IPS DF 4.7 (cell line): ENCODE data around the gene DGKG.

ENCODE experiments used
- DNase-seq: peaks from one replicate; pipeline ENCODE4 v3.0.0-alpha.2; 2013; ENCODE audit warnings: low spot score; ENCODE audit errors: extremely low read depth

Gene DGKG

DNA sequence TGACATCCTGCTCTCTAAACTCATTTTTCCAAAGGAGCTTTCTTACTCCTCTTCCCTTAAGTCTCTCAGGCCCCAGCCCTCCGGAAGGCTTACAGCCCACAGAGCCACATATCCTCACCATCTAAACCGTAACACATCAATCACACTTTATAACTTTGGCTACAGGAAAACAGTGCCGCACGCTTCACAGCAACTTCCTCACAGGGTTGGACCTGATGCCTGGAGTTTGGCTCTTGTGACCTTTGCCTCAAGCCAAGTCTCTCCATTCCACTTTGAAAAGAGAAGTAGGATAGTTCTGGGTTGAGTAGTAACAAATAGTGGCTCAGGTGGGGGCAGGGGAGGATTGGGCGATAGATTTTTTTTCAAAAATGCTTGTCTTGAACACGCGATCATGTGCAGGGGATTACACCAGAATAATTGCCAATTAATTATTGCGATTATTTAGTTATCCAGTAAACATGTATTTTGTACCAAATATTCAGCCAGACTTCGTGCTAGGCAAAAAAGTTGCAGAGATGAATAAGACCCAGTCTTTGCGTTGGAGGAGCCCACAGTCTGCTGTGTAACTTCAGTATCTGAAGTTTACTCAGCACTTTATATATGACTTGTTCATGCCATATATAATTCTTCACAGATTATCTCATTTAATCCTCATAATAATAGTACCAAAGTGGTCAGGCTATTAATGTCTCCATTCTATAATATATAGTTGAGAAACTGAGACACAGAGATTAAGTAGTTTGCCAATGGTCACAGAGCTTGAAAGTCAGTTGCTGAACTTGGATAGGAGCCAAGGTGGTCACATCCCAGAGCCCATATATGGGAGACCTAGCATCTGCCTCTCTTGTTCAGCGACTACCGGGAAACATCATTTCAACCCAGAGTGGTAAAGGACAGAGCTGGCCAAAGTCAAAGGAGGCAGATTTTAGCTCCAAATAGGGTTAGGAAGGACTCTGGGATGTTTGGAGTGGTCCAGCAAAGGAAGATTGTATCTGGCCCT is 250.8 kb downstream of the DGKG start:
- no peak for DNase-seq

DNA sequence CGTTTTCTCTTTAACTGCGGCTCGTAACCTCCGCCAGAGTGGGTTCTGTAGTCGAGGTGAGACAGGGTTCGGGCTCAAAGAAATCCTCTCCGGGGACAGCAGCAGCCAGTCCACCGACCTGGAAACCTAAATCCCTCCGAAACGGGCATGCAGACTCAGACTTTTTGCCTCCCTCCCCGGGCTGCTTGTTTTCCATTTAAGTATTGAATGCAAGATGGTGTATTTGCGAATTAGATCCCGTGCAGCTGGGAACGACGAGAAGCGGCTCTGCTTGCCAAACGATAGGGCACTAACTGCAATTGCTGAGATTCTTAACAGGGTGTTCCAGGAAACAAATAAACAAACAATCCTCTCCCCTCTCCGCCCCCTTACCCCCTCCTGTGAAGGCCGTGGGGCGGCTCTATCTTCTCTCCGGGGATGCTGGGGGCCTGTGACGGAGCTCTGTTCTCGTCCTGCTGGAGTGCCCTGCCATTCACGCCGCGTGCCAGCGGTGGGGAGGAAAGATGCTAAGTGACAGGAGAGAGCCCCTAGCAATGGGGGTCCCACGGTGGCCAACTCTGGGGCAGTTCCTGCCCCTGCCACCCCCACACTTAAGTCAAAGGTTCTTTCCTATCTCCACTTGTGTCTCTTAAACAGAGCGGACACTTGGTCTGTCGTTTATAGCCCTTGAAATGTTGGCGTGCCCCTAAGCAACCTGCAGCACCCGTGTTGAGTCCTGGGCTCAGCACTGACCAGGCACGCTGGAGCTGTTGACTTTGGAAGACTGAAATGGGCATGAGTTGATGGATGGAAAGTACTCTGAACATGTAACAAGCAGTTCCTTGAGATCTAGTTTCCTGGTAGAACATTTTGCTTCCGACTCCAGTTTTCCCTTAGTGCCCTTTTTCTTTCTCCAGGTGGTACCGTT is 251.9 kb downstream of the DGKG start:
- DNase-seq: no peak

DNA sequence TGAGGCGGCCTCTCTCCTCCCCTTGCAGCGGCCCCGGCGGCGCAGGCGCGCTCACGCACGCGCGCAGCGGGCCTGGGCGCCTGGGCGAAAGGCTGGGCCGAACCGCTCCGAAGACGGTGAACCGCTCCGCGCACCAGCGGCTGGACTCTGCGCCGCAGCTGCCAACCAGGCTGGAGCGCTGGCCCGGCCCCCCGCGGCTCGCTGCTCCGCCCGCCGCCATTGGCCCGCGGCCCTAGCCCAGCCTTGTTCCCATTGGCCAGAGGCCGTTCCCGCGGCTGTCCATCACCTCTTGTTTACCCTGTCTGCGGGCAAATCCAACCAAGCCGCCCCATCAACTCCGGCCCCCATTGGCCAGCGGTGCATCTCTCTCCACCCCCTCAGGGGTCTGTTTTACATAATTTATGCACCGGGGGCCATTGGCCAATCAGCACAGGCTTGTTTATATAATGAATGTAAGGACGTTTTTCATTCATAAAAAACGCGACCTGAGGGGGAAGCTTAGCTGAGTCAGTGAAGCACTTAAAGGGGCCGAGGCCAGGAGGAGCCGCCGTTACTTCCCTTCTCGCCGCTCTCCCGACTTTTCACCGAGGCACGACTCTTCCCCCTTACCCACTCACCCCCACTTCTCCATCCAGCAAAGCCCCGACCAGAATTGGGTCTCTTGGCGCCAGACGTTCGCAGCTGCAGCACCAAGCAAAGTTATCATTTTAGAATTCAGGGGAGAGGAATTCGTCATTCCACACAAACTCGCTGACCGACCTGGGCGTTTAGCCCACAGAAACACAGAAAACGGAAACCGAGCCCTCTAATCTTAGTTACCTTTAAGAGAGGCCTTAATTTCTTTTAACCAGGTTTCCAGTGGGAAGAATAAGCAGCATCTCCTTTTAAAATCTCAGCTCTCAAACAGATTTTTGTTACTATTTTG is 252.8 kb downstream of the DGKG start, which contains the start of gene ETV5:
ETV5 (minus strand) TSS at position 149 of the 925 bp plus-strand sequence. CDS start 3,221 bp downstream, outside the sequence.
- peak; percentile 96 for DNase-seq

DNA sequence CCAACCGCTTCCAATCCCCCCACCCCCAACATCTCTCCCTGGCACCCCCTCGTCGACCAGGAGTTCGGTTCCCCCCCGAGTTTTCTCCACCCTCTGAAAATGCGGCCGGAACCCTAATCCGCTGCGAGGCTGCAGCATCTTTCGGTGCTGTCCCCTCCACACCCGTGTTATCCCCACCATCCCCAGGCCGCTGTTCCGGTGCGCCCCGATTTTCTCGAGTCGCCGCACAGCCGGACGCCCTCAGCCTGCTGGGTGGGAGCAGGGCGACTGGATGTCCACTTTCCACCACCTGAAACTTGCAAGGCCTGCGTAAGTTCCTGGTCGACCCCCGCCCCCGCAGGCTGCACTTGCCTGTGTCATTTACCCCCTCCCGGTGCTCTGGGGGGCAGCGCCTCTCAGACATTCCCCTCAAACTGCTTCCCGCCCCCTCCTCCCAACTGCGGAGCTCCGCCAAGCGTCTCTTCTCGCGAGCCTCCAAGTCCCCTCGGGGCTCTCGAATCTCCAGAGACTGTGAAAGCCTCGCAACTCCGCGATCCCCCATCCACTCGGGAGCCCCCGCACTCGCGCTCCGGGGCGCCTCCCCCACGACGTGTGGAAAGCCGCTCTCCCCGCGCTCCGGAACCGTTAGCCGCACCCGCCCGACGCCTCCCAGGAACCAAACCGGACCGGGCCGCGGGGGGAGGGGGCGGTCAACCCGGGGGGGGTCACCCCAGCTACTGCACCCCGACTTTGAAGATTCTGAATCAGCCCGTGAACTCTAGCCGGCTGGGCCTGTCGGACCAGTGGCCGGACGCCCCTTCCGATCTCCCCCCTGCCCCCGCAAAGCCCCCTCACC is 253.7 kb downstream of the DGKG start:
- no peak for DNase-seq

DNA sequence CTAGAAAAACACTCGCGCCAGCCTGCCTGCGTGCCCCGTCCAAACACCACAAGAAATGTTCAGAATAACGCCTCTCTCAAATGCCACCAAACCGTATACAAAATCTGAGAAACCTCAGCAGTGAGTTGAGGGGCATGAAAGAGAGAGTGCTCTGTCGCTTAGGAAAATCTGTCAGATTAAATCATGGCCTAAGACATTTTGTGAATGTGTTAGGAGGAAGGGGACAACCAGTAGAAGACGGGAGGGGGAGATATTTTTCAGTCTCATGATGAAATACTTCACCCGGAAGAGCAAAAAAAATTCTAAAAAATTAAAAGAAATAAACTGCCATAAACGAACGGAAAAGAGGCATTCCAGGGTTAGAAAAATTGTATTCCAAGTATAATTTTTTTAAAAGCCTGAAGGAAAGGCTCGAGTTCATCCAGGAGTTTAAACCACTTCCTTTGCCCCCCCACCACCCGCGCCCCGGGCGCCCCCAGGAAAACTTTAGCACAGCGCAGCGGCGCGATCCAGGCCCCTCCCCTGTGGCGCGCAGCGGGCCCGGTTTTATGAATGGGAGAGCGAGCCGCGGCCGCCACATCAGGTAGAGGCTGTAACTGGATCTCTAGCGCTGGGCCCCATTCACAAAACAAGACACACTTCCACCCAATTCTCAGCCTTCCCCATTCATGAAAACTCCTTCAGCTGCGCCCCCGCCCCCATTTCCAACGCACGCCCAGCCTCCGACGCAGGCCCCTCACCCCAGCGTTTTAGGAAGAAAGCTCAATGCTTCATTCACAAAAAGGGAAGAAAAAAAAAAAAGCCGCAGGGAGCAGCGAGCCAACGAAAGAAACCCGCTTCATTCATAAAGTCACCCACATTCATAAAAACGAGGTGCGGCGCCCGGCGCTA is 254.6 kb downstream of the DGKG start:
- no peak for DNase-seq

DNA sequence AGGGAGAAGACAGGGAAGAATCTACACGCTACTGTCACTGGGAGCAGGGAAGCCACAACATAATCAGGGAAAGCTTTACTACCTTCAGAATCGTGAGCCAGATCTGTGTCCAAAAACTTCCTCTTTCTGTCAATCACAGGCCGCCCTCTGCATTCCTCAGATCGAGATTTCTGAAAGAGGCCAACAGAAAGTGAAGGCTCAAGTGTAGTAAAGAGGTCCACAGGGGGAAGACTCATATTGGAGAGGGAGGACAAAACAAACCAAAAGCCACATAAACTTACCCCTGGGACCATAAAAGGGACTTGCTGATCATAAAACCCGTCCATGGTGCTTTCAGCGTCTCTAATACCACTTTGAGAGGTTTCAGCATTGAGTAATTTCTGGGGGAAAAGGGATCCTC is 256.5 kb downstream of the DGKG start:
- no peak for DNase-seq

DNA sequence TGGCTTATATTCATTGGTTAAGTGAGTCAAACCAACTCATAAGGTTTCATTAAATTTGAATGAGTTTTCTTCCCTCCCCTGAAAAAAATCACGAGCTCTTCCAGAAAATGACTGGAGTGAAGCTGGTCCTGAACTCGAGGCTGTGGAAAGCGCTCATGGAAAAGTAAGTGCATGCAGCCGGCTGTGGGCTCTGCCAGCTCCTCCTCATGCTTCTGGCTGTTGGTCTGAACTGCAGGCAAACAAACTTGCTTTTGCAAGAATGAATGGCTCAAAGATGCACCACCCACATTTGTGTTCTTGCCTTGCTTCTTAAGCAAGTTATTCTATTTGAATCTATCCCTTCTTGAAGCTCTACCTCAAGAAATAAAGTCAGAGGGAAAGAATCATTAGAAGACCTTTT is 259.3 kb downstream of the DGKG start:
- DNase-seq: no peak

DNA sequence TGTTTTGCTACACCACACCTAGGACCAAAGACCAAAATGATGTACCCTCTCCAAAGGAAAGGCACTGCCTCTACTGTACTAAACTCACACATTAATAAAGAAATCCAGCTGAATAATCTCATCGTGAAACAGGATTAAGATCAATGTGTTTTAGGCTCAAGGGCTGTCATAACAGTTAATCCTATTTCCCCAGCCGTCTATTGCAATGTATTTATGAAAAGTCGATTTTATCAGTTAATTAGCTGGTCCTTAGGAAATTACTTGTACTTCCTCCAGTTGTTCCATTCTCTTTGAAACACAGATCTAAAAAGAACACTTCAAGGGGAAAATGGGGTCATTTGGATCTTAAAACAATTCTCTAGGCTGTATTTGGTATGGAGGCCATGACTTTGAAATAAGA is 261.6 kb downstream of the DGKG start:
- DNase-seq: no peak

DNA sequence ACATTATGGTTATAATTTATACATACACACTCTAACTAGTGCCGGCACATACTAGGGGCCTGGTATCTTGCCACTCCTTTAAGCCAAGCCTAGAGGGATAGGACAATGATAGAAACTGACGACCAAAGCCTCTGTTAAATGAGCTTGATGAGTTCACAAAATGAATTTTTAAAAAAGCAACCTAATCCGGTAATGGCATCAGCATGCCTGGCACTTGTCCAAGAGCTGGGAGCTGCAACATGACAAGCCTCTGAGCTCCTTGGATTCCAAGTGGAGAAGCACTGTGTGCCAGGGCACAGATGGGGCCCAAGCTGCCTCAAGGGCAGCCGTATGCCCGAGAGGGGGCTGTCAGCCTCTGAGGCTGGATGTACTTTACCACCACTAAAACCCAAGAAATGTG is 262.9 kb downstream of the DGKG start:
- no peak for DNase-seq

DNA sequence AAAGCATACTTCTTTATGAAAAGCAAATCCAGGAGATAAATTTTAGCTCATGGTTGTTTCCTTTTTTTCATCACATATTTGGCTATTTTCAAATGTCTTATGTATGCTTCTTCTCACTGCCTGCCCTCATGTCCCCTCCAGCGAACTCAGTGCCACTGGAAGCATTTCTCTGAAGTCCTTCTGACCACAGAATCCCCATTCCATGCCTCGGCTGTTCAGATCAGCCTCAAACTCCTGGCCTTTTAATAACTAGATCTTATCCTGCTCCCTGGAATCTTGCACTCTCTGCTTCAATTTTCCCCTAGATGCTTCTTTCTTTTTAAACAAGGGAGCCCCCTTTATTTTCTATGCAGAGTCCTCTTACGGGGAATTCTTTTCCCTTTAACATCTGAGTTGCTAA is 263.3 kb downstream of the DGKG start:
- no peak for DNase-seq

DNA sequence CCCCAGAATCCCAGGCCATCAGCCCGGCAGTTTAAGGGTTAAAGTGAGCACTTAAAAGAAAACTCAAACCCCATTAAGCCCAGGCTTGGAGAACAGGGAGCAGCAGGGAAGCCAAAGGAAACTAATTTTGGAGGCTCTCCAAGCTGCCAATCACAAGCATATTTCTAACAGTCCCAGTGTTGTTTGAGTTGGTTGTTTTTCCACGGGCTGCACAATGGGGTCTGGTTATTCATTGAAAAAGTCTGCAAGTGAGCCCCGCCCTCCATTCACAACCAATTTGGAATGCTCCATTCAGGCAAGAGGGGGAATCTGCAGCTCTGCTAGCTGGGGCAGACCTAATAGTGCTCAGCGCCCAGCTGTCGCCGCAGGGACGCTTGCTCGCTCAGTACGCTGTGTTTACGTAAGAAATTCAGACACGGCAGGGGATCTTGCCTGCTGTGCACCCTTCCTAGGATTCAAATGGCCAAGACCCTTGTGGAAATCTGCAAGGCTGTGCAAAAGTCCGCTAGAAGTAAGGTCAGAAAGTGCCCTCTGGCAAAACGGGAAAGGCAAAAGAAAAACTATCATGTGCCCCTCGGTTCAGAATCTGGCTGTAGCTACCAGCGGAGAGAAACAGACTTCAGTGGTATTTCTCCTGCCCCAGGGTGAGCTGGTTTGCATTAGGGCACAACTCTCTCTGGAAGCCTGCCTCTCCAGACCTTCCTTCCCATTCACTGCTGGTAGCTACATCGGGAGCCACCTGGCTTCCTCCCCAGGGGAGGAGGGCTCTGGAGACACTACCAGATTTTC is 264.2 kb downstream of the DGKG start:
- no peak for DNase-seq

DNA sequence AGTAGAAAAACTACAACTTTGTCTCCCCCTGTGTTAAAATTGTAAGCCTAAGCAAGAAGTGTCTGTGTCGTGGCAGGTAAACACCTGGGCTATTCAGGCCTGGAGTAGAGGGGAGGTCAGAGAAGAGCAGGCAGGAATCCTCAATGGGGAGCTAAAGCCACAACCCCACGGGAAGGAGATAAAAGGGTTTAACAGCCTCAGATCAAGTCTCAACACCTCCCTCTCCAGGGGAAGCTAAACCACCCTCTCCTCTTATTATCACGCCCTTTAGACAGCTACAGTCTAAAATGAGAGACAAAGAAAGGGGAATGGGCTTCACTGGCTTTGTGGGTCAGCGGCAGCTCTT is 264.7 kb downstream of the DGKG start:
- DNase-seq: no peak
